Natural killer cell treated with Interleukin-12 subunit alpha and Interleukin-12 subunit beta and Interleukin-15 and Interleukin-18, amount 100 ng/mL, for 72 hours (primary cell): ENCODE data around the gene NDOR1. TPM values are rescaled to one million over a fixed set of nuclear protein-coding genes. Genes with fewer than 3 reads are reported as not detected.

Experiments used
- ATAC-seq, 2 donors: fragments of 150-1000 bp; cut with Tn5 transposase in 1 of 2; sonication (Bioruptor Pico), chemical (Tn5 transposase) in 1 of 2; 2 replicates each; pipeline ENCODE4 v1.10.0; 2021
- DNase-seq: peaks from one replicate; pipeline ENCODE4 v3.0.0; 2022; ENCODE audit warnings: low spot score
- H3K27ac Mint-ChIP-seq, 2 donors: 1 replicate in 1 of 2; 2 replicates in 1 of 2; pipeline ENCODE4 v1.8.0; 2022; ENCODE audit warnings: mixed read lengths in 2 of 2, mild to moderate bottlenecking in 1 of 2, moderate library complexity in 1 of 2
- H3K27me3 Mint-ChIP-seq, 2 donors: 1 replicate in 1 of 2; 2 replicates in 1 of 2; pipeline ENCODE4 v1.8.0; 2022; ENCODE audit warnings: mixed read lengths in 2 of 2
- H3K36me3 Mint-ChIP-seq: one replicate; pipeline ENCODE4 v1.8.0; 2022; ENCODE audit warnings: mixed read lengths
- H3K4me1 Mint-ChIP-seq, 2 donors: 1 replicate in 1 of 2; 2 replicates in 1 of 2; pipeline ENCODE4 v1.8.0; 2022; ENCODE audit warnings: low read depth in 2 of 2, mixed read lengths in 2 of 2, mild to moderate bottlenecking in 1 of 2
- H3K4me3 Mint-ChIP-seq: one replicate; pipeline ENCODE4 v1.8.0; 2022; ENCODE audit warnings: mixed read lengths
- H3K9me3 Mint-ChIP-seq: 2 replicates; pipeline ENCODE4 v1.8.0; 2022; ENCODE audit warnings: mixed read lengths
- total RNA-seq, 2 donors: library from RNA; stranded (reverse); gene quantifications; one replicate each; pipeline ENCODE4 v1.2.3, GENCODE V29; 2022

Gene NDOR1
- total RNA-seq, 2 donors from 2014 or later = 33.0 to 81.9 TPM

DNA sequence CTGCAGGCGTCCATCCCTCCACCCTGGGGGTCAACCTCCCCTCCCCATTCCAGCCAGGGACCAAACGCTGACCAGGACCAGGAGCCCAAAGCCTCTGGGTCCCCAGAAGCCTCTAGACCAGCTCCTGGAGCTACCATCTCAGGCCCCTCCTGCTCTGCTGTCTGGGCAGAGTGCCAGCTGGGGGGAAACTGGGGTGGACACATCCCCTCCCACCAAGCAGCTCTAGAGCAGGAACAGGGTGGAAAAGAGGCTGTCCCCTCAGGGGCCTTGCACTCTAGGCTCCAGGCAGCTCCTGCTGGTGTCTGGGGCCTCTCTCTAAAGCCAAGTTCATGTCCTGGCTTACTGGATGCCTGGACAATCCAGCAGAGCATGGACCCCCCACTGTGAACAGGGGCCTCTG is 12.6 kb upstream of the NDOR1 start:
- DNase-seq (no peak), ATAC-seq (no peak)
- no peak overlapping the region for H3K4me3 Mint-ChIP-seq

DNA sequence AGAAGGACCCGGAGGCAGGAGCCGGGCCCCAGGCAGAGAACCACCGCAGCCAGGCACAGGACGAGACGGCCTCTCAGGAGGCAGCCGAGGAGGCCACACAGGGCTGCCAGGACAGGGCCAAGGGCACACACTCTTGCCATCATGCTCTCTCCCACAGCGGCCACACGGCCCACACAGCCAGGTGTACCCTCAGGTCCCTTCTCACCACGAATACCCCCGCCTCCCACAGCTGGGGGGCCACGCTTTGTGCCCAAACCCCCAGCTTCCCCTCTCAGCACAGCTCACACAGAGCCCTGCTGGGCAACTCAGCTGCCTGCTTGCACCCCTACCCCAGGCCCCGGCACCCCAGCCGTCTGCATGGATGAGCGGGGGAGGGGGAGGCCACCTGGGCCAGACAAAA is 11.7 kb upstream of the NDOR1 start:
- H3K27me3 Mint-ChIP-seq = no peaks in the 10 kb centered on the region
- H3K9me3 Mint-ChIP-seq = no peaks in the 10 kb centered on the region
- peaks cover 7 to 8% of the 10 kb centered on the region in 2 donors for H3K4me1 Mint-ChIP-seq
- no peaks in the 10 kb centered on the region for H3K36me3 Mint-ChIP-seq
- H3K4me3 Mint-ChIP-seq = no peak overlapping the region
- ATAC-seq (no peak), DNase-seq (no peak)
- no peak overlapping the region for H3K27ac Mint-ChIP-seq

More for the DNA sequence above, 12.6 kb upstream of the NDOR1 start:
- Mint-ChIP-seq H3K36me3 (no peaks in the 10 kb centered on the region), H3K27ac (no peak overlapping the region), H3K9me3 (no peaks in the 10 kb centered on the region), H3K4me1 (peaks cover 7 to 8% of the 10 kb centered on the region in 2 donors), H3K27me3 (no peaks in the 10 kb centered on the region)

DNA sequence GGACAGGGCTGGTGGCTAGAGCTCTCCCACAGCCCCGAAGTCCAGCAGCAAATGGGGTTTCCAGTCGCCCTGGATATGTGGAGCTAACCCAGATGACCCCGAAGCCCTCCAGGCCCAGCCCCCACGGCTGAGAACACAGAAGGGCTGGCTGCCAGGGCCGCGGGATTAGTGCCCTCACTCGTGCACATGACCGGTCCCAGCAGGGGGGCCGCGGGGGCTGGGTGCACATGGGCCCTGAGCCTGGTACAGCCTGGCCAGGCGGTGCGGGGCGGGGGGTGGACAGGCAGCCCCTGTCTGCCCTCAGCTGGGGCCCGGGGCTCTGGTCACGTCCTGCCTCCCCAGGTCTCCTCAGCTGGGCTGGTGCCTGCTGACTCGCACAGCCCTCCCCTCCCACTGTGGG is 11.1 kb upstream of the NDOR1 start:
- no peaks in the 10 kb centered on the region for H3K9me3 Mint-ChIP-seq
- DNase-seq = no peak

DNA sequence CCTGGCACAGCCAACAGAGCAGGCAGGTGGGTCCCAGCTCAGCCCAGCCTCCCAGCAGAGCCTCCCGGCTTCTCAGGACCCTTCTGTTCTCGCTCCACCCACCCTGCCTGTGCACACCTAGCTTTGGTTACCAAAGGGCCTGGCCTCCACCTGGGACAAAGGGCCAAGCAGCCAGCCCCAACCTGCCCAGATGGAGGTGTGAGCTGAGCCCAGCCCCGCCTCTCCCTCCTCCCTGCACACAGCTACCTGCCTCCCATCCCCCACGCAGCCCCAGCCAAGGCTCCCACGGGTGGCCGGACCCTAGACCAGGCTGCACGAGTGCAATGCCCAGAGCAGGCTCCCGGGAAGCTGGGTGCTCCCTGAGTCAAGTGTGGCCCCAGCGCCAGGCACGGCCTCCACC is 10.6 kb upstream of the NDOR1 start:
- Mint-ChIP-seq H3K4me3 (no peak overlapping the region), H3K27me3 (no peaks in the 10 kb centered on the region), H3K27ac (no peak overlapping the region), H3K36me3 (no peaks in the 10 kb centered on the region), H3K9me3 (no peaks in the 10 kb centered on the region), H3K4me1 (peaks cover 4 to 7% of the 10 kb centered on the region in 2 donors)
- no peak for DNase-seq
- no peak for ATAC-seq

More for the DNA sequence above, 11.1 kb upstream of the NDOR1 start:
- peaks cover 4 to 7% of the 10 kb centered on the region in 2 donors for H3K4me1 Mint-ChIP-seq
- no peak for ATAC-seq
- no peak overlapping the region for H3K27ac Mint-ChIP-seq
- no peaks in the 10 kb centered on the region for H3K36me3 Mint-ChIP-seq
- H3K27me3 Mint-ChIP-seq = no peaks in the 10 kb centered on the region
- no peak overlapping the region for H3K4me3 Mint-ChIP-seq

DNA sequence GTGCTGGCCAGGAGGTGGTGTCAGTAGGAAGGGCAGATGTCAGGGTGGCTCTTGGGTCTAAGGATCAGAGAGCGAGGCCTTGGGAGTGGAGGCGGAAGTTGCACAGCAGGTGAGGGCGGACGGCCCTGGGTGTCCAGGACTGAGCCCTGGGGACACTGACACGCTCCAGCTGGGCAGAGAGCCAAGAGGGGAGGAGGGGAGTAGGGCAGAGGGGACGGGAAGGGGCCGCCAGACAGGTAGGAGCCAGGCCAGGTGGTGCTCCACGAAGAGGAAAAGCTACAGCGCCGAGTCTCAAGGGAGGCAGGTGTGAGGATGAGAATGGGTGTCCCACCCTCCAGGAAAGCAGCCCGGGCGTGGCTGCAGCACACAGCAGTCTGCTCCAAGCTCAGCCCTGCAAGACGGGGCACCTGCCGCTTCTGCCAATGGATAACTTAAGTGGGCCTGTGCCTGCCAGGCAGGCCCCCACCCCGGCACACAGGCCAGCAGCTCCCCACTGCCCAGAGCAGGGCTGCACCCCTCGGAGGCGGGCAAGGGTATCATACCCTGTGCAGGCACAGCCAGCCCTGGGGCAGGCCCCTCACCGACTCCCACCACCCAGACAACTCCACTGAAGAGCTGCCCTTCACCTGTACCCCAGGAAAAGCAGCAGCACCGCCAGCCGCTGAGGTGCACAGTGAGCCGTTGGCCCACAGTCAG is 9.8 kb upstream of the NDOR1 start:
- Mint-ChIP-seq H3K36me3 (no peaks in the 10 kb centered on the region), H3K27ac (no peak overlapping the region), H3K4me1 (peaks cover 4% of the 10 kb centered on the region in 2 donors), H3K4me3 (no peak overlapping the region), H3K9me3 (no peaks in the 10 kb centered on the region), H3K27me3 (no peaks in the 10 kb centered on the region)
- no peak for ATAC-seq
- no peak for DNase-seq

DNA sequence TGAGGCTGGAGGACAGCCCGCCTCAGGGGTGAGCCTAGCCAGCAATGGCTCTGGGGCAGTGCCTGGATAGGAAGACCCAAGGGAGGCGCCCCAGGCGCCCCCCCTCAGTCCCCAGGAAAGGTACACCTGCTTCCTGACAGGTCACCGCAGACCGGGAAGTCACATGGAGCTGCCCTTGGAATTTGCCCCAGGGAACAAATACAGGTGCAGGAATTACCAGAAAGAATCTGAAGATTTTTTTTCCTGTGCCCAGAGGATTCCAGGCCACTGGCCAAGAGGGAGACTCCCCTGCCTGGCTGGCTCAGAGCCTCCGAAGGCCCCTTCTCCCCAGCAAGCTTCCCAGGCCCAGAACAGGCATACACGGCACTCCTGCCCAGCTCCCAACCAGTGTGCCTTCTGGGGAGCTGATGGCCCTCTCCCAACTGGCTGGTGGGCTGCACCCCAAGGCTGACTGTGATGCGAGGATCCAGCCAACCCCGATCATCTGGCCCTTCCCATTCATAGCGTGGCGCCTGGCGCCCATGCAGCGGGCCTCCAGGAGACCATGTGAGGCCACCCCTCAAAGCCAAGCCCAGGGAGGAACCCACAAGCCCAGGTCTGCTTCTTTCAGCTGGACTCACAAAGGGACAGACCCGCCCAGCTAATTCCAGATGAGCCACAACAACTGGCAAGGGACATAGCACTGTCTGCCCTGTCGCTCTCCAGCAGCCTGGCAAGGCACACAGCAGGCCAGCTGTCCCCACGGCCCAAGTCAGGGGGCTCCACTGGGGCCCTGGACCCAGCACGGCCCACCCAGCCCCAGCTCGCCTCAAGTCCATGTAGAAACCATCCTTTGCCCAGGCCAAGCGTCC is 7.2 kb upstream of the NDOR1 start:
- peaks cover 4 to 6% of the 10 kb centered on the region in 2 donors for H3K4me1 Mint-ChIP-seq
- no peak overlapping the region for H3K27ac Mint-ChIP-seq
- H3K4me3 Mint-ChIP-seq = peak overlapping the region; percentile 30
- ATAC-seq (no peak), DNase-seq (no peak)
- no peaks in the 10 kb centered on the region for H3K27me3 Mint-ChIP-seq
- H3K36me3 Mint-ChIP-seq = no peaks in the 10 kb centered on the region
- no peaks in the 10 kb centered on the region for H3K9me3 Mint-ChIP-seq

DNA sequence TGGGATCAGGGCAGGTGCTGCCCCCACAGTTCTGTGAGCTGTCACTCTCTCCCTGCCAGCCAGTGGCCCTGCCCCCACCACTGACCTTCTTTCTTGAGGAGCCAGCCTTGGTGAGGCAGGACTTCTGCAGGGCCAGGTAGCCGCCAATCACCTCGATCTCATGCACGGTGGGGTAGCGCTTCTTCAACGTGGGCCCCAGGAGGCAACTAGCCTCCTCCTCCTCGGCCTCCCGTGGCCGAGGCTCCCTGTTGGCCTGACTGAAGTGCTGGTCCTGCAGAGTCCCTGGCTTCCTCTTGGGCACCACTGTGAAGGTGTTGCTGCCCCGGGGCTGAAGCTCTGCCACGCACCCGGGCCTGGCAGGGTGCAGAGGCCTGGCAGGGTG is 6.6 kb upstream of the NDOR1 start:
- ATAC-seq = no peak

DNA sequence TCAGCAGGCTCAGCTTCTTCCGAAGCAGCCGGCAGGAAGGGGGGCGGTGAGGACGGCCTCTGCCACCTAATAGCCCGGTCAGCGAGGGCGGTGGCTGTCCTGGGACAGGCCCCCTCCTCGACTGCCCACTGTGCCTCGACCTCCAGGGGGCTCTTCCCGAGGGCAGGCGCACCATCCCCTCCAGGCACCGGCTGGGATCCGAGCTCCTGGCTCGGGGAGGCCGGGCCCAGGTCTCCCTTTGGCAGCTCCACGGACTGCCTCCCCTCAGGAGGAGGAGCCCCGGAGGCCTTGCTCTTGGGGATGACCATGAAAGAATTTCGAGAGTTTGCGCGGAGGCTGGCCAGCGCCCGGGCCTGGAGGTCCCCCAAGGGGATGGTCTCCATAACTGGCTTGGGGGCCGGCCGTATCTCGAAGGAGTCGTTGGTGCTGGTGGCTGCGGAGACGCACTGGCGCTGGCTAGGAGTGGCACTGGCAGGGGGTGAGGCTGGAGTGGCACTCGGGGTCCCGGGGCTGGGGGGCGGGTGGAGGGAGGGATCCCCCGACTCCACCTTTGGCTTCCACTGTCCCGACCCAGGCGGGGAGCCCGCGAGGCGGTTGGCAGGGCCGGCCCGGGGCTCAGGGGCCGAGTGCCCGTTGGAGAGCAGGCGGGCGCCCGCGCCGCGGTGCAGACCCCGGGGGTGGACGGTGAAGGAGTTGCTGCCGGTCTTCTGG is 5.9 kb upstream of the NDOR1 start:
- Mint-ChIP-seq H3K4me3 (peak overlapping the region; percentile 71), H3K4me1 (peaks cover 12 to 13% of the 10 kb centered on the region in 2 donors), H3K27me3 (no peaks in the 10 kb centered on the region), H3K9me3 (no peaks in the 10 kb centered on the region), H3K27ac (no peak overlapping the region), H3K36me3 (no peaks in the 10 kb centered on the region)
- no peak for DNase-seq
- ATAC-seq = no peak

More for the DNA sequence above, 6.6 kb upstream of the NDOR1 start:
- H3K9me3 Mint-ChIP-seq = no peaks in the 10 kb centered on the region
- no peak overlapping the region for H3K27ac Mint-ChIP-seq
- H3K4me1 Mint-ChIP-seq = peaks cover 6% of the 10 kb centered on the region in 2 donors
- peak overlapping the region; percentile 30 for H3K4me3 Mint-ChIP-seq
- no peak for DNase-seq
- no peaks in the 10 kb centered on the region for H3K36me3 Mint-ChIP-seq
- no peaks in the 10 kb centered on the region for H3K27me3 Mint-ChIP-seq

DNA sequence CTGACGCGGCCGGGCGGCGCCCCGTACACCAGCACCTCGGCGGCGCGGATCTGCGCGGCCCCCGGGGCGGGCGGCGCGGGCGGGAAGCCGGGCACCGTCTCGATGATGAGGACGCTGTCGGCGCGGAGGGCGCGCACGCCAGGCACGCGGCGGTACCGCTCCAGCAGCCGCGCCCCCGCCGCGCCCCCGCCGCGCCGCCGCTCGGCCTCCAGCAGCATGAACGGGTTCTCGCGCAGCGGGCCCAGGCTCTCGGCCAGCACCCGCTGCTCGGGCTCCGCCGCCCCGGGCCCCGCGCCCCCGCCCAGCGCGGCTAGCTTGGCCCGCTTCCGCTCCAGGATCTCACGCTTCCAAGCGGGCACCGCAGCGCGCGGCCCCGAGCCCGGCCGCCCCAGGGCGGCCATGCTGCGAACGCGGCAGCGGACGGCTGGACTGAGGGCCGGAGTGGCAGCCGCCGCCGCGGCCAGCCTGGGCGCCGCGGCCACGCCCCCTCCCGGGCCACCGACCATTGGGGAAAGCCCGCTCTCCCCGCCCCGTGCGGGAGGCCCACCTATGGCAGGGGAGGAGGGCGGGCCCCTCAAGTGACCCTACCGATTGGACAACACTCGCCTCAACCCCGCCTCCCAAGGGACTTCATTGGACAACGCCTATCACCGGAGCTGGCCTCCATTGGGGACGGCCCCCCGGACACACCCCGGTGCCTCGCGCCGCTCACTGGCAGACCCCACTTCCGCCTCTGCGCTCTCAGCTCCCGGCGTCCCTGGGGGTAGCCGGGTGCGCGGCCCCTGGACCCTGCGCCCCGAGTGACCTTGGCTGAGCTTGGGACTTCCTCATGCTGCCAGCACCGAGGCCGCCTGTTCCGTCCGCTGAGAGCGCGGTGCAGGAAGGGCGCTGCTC is 4.9 kb upstream of the NDOR1 start, which contains the start of gene TPRN:
TPRN (minus strand) TSS at position 431 of the 894 bp plus-strand sequence; CDS start at position 401, 30 bp downstream.
- Mint-ChIP-seq H3K27ac (peak within 1 kb of the TSS; percentile 77 to 78), H3K36me3 (no peaks in the 10 kb centered on the region), H3K4me3 (peak within 1 kb of the TSS; percentile 80), H3K27me3 (no peaks in the 10 kb centered on the region), H3K4me1 (peaks cover 16% of the 10 kb centered on the region in 2 donors), H3K9me3 (no peaks in the 10 kb centered on the region)
- DNase-seq = peak; percentile 100
- peak; percentile 98 for ATAC-seq

DNA sequence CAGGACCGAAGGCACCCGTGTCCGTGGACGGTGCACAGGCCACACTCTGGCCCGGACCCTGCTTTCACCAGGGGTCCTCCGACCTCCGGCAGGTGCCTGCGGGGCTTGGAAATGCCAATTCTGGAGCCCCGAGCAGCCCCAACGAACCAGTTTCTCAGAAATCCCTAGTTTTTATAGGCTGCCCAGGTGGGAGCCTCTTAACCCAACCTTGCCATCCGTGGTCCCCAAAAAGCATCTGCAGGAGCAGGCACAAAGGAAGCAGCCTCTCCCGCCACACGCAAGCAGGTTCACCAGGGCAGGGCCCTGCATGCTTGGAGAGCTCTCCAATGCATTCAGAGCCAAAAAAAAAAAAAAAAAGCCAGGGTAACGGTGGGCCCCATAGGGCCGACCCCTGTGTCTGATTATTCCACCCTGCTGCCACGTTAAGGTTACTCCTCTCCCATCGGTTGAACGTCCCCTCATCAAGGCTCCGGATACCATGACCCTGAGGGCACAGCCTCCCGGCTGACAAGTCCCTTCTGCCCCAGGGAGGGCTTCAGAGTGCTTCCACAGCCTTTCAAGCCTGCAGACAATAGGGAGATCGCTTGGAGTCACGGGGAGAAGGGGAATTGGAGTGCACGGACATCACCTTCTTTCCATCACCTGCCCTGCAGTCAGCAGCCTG is 4.2 kb upstream of the NDOR1 start:
- Mint-ChIP-seq H3K27ac (peak overlapping the region; percentile 77 to 78), H3K9me3 (no peaks in the 10 kb centered on the region), H3K27me3 (no peaks in the 10 kb centered on the region), H3K4me3 (peak overlapping the region; percentile 80), H3K36me3 (peaks cover under 1% of the 10 kb centered on the region), H3K4me1 (peaks cover 22 to 24% of the 10 kb centered on the region in 2 donors)
- ATAC-seq (no peak), DNase-seq (no peak)

DNA sequence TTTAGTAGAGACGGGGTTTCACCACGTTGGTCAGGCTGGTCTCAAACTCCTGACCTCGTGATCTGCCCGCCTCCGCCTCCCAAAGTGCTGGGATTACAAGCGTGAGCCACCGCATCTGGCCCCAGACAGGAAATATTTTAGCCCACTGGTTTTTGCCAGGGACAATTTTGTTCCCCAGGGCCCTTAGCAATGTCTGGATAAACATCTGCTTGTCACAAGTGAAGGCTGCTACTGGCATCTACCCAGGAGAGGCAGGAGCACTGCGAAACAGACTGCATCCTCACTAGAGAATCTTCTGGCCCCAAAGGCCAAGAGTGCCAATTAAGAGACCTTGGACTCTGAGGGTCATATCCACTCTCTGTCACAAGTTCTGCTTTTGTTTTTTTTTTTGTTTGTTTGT is 2.5 kb upstream of the NDOR1 start:
- ATAC-seq = no peak
- Mint-ChIP-seq H3K4me1 (peaks cover 37 to 38% of the 10 kb centered on the region in 2 donors), H3K4me3 (no peak overlapping the region), H3K36me3 (peaks cover 14% of the 10 kb centered on the region), H3K27me3 (no peaks in the 10 kb centered on the region), H3K9me3 (no peaks in the 10 kb centered on the region), H3K27ac (no peak overlapping the region)
- no peak for DNase-seq

DNA sequence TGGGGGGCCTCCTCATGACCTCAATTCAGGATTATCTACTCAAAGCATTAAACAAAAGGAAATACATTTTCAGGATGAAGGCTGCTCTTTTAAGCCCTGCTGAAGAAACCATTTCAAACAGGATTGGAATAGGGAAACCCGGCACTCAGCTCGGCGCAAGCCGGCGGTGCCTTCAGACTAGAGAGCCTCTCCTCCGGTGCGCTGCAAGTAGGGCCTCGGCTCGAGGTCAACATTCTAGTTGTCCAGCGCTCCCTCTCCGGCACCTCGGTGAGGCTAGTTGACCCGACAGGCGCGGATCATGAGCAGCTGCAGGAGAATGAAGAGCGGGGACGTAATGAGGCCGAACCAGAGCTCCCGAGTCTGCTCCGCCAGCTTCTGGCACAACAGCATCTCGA is 772 bp upstream of the NDOR1 start:
- Mint-ChIP-seq H3K9me3 (no peaks in the 10 kb centered on the region), H3K27ac (peak overlapping the region; percentile 90 to 93), H3K36me3 (peaks cover 14% of the 10 kb centered on the region), H3K4me3 (peak overlapping the region; percentile 95), H3K4me1 (peaks cover 38 to 41% of the 10 kb centered on the region in 2 donors), H3K27me3 (no peaks in the 10 kb centered on the region)
- DNase-seq (no peak), ATAC-seq (no peak)
